ENCODE results near the gene RFX5.

Gene RFX5

GRCh38 chr1:151372058-151372934 is 25.2 kb upstream of the RFX5 start, which contains the start of gene SELENBP1 (continued):
- TF ChIP-seq, protein P1, sequence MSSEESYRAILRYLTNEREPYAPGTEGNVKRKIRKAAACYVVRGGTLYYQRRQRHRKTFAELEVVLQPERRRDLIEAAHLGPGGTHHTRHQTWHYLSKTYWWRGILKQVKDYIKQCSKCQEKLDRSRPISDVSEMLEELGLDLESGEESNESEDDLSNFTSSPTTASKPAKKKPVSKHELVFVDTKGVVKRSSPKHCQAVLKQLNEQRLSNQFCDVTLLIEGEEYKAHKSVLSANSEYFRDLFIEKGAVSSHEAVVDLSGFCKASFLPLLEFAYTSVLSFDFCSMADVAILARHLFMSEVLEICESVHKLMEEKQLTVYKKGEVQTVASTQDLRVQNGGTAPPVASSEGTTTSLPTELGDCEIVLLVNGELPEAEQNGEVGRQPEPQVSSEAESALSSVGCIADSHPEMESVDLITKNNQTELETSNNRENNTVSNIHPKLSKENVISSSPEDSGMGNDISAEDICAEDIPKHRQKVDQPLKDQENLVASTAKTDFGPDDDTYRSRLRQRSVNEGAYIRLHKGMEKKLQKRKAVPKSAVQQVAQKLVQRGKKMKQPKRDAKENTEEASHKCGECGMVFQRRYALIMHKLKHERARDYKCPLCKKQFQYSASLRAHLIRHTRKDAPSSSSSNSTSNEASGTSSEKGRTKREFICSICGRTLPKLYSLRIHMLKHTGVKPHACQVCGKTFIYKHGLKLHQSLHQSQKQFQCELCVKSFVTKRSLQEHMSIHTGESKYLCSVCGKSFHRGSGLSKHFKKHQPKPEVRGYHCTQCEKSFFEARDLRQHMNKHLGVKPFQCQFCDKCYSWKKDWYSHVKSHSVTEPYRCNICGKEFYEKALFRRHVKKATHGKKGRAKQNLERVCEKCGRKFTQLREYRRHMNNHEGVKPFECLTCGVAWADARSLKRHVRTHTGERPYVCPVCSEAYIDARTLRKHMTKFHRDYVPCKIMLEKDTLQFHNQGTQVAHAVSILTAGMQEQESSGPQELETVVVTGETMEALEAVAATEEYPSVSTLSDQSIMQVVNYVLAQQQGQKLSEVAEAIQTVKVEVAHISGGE (tag by site-specific recombination; conservative IDR thresholded peaks at IDR 0.05; ENCODE audit: low read depth): peak; percentile 31; the same call in 1 of the 2 replicates
- no peak for TF ChIP-seq ZNF16 (tag by site-specific recombination; IDR thresholded peaks at IDR 0.05; ENCODE audit: low read depth)
- no peak for TF ChIP-seq ZNF707 (tag by site-specific recombination; IDR thresholded peaks at IDR 0.05)
- TF ChIP-seq, protein P2, sequence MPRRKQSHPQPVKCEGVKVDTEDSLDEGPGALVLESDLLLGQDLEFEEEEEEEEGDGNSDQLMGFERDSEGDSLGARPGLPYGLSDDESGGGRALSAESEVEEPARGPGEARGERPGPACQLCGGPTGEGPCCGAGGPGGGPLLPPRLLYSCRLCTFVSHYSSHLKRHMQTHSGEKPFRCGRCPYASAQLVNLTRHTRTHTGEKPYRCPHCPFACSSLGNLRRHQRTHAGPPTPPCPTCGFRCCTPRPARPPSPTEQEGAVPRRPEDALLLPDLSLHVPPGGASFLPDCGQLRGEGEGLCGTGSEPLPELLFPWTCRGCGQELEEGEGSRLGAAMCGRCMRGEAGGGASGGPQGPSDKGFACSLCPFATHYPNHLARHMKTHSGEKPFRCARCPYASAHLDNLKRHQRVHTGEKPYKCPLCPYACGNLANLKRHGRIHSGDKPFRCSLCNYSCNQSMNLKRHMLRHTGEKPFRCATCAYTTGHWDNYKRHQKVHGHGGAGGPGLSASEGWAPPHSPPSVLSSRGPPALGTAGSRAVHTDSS (tag by site-specific recombination; IDR thresholded peaks at IDR 0.05): no peak
- TF ChIP-seq ZNF211 (tag by site-specific recombination; IDR thresholded peaks at IDR 0.05; ENCODE audit: low read depth): no peak
- TF ChIP-seq, protein P3, sequence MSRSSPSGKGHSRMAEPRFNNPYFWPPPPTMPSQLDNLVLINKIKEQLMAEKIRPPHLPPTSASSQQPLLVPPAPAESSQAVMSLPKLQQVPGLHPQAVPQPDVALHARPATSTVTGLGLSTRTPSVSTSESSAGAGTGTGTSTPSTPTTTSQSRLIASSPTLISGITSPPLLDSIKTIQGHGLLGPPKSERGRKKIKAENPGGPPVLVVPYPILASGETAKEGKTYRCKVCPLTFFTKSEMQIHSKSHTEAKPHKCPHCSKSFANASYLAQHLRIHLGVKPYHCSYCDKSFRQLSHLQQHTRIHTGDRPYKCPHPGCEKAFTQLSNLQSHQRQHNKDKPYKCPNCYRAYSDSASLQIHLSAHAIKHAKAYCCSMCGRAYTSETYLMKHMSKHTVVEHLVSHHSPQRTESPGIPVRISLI (tag by site-specific recombination; IDR thresholded peaks at IDR 0.05): no peak
- TF ChIP-seq ZBTB17 (tag by site-specific recombination; IDR thresholded peaks at IDR 0.05): peak; percentile 39; the same call in 1 of the 2 replicates
- no peak for TF ChIP-seq ZNF239 (tag by site-specific recombination; IDR thresholded peaks at IDR 0.05)
- no peak for TF ChIP-seq MYNN (tag by site-specific recombination; IDR thresholded peaks at IDR 0.05; ENCODE audit: borderline replicate concordance)
- TF ChIP-seq ZBTB7A (tag by site-specific recombination; IDR thresholded peaks at IDR 0.05; ENCODE audit: low read depth): no peak
- 0 out of 2 replicates have a peak, but pooled peaks have one; percentile 60 for TF ChIP-seq ZNF580 (tag by site-specific recombination; IDR thresholded peaks at IDR 0.05)
- no peak for TF ChIP-seq ZBTB44 (tag by site-specific recombination; IDR thresholded peaks at IDR 0.05)
- TF ChIP-seq ZNF639 (tag by site-specific recombination; IDR thresholded peaks at IDR 0.05): no peak
- no peak for TF ChIP-seq ZNF837 (tag by site-specific recombination; IDR thresholded peaks at IDR 0.05)
- TF ChIP-seq ZNF626 (tag by site-specific recombination; IDR thresholded peaks at IDR 0.05): no peak
- TF ChIP-seq ZNF600 (tag by site-specific recombination; IDR thresholded peaks at IDR 0.05): peak; percentile 94
- no peak for TF ChIP-seq ZNF19 (tag by site-specific recombination; IDR thresholded peaks at IDR 0.05; ENCODE audit: low read depth)
- TF ChIP-seq ZBTB49 (tag by site-specific recombination; IDR thresholded peaks at IDR 0.05; ENCODE audit: low read depth): no peak
- no peak for TF ChIP-seq BCL11B (tag by site-specific recombination; IDR thresholded peaks at IDR 0.05; ENCODE audit: low read depth)
- TF ChIP-seq YY1 (tag by site-specific recombination; IDR thresholded peaks at IDR 0.05): no peak
- TF ChIP-seq ZNF280D (tag by site-specific recombination; IDR thresholded peaks at IDR 0.05): no peak
- TF ChIP-seq ZNF155 (tag by site-specific recombination; IDR thresholded peaks at IDR 0.05): no peak
- TF ChIP-seq ZNF555 (tag by site-specific recombination; conservative IDR thresholded peaks at IDR 0.05): no peak
